K562 (cell line): ENCODE data around the gene SPHK2. TPM values are rescaled to one million over a fixed set of nuclear protein-coding genes. Genes with fewer than 3 reads are reported as not detected.

Source experiments
- BHLHE40 ChIP-seq: IDR thresholded peaks from 2 replicates; pipeline ENCODE4 v1.6.1; 2011; ENCODE audit warnings: low read length, improper control_type of control experiment
- BMI1 ChIP-seq: fragments of 150-350 bp; IDR thresholded peaks from 2 replicates; pipeline ENCODE4 v1.6.1; 2014; ENCODE audit warnings: low read length
- ESRRA ChIP-seq: fragments of 450-650 bp; IDR thresholded peaks from 2 replicates; pipeline ENCODE4 v1.6.1; 2014; ENCODE audit warnings: low read depth, mild to moderate bottlenecking, moderate library complexity, borderline replicate concordance
- GABPA ChIP-seq: fragments of 200-800 bp; sonication (Bioruptor generic); conservative IDR thresholded peaks from 2 replicates; pipeline ENCODE4 v1.6.1; 2016; ENCODE audit warnings: low read depth, missing genetic modification characterization, missing compliant biosample characterization
- MAFK ChIP-seq: IDR thresholded peaks from 2 replicates; pipeline ENCODE4 v1.6.1; 2011; ENCODE audit warnings: low read length, improper control_type of control experiment
- NCOA1 ChIP-seq: fragments of 450-650 bp; IDR thresholded peaks from 2 replicates; pipeline ENCODE4 v1.6.1; 2016; ENCODE audit warnings: low read depth
- SMAD3 ChIP-seq: fragments of 450-650 bp; formaldehyde crosslinking; conservative IDR thresholded peaks from 2 replicates; pipeline ENCODE4 v1.4.0; 2020; ENCODE audit warnings: mild to moderate bottlenecking
- TBL1XR1 ChIP-seq, 2 experiments: IDR thresholded peaks; 2 replicates each; pipeline ENCODE4 v1.6.1; 2012; ENCODE audit warnings: improper control_type of control experiment in 2 of 2, low read length in 2 of 2, mild to moderate bottlenecking in 1 of 2
- TFAM ChIP-seq: fragments of 250-450 bp; sonication (Bioruptor Pico); conservative IDR thresholded peaks from 2 replicates; pipeline ENCODE4 v1.5.0; 2021; ENCODE audit warnings: mild to moderate bottlenecking, moderate library complexity
- TRIM28 ChIP-seq: fragments of 450-650 bp; IDR thresholded peaks from 2 replicates; pipeline ENCODE4 v1.6.1; 2017
- XRCC5 ChIP-seq: fragments of 200-400 bp; formaldehyde crosslinking; IDR thresholded peaks from 2 replicates; pipeline ENCODE4 v1.6.1; 2017; ENCODE audit warnings: low read depth, mild to moderate bottlenecking, low read length
- ZBED1 ChIP-seq: IDR thresholded peaks from 2 replicates; pipeline ENCODE4 v1.6.1; 2014
- ZBTB11 ChIP-seq, 3 experiments: fragments of 200-800 bp in 1 of 3; fragments of 250-450 bp in 1 of 3; fragments of 450-650 bp in 1 of 3; sonication (Bioruptor Pico) in 1 of 3; sonication (Bioruptor generic) in 1 of 3; formaldehyde crosslinking in 1 of 3; IDR thresholded peaks; 2 replicates each; pipeline versions ENCODE4 v1.6.1 to v1.8.0; 2016 to 2022; ENCODE audit warnings: mild to moderate bottlenecking in 2 of 3, missing genetic modification characterization in 2 of 3, missing compliant biosample characterization in 1 of 3, moderate library complexity in 1 of 3
- ZBTB12 ChIP-seq: fragments of 250-450 bp; sonication (Bioruptor Pico); IDR thresholded peaks from 2 replicates; pipeline ENCODE4 v1.4.0; 2020
- ZNF12 ChIP-seq: sonication (generic); formaldehyde crosslinking; IDR thresholded peaks from 2 replicates; pipeline ENCODE4 v1.4.0; 2020; ENCODE audit warnings: mild to moderate bottlenecking, missing genetic modification reagents
- ZNF668 ChIP-seq: fragments of 250-450 bp; sonication (Bioruptor Pico); IDR thresholded peaks from 2 replicates; pipeline ENCODE4 v1.8.0; 2022; ENCODE audit warnings: mild to moderate bottlenecking, inconsistent platforms
- polyA plus RNA-seq, 8 experiments: library from polyadenylated mRNA; depleted of rRNA in 4 of 8; stranded (reverse) in 5 of 8; unstranded in 3 of 8; fragments of >200 nt; fragmentation: Nextera tagmentation in 2 of 8; fragmentation: Illumina TruSeq in 1 of 8; extraction: Ambion mirVana in 2 of 8; extraction: Trizol in 1 of 8; gene quantifications; 2 replicates each; pipeline versions ENCODE4 v1.2.1 to v1.2.3, GENCODE V29; 2011 to 2014; ENCODE audit warnings: inconsistent platforms in 1 of 8, missing spikeins in 1 of 8
- total RNA-seq, 7 experiments: library from RNA; depleted of rRNA in 6 of 7; stranded (reverse); fragments of >200 nt in 6 of 7; fragmentation: Illumina TruSeq in 2 of 7; extraction: Trizol in 2 of 7; gene quantifications; 2 replicates each; pipeline versions ENCODE4 v1.2.1 to v1.2.3, GENCODE V29; 2011 to 2021; ENCODE audit warnings: low replicate concordance in 1 of 7
- TF ChIP-seq, protein P1 (sequence below): fragments of 450-650 bp; IDR thresholded peaks from 2 replicates; pipeline ENCODE4 v1.6.1; 2016
- TF ChIP-seq, protein P2 (sequence below): sonication (generic); formaldehyde crosslinking; IDR thresholded peaks from 2 replicates; pipeline ENCODE4 v1.8.0; 2022; ENCODE audit warnings: missing genetic modification reagents, mild to moderate bottlenecking, borderline replicate concordance
- TF ChIP-seq, protein P3 (sequence below): fragments of 250-450 bp; sonication (Bioruptor Pico); IDR thresholded peaks from 2 replicates; pipeline ENCODE4 v1.5.0; 2020; ENCODE audit warnings: mild to moderate bottlenecking, borderline replicate concordance
- TF ChIP-seq, protein P4 (sequence below): fragments of 450-650 bp; formaldehyde crosslinking; IDR thresholded peaks from 2 replicates; pipeline ENCODE4 v1.4.0; 2022; ENCODE audit warnings: mild to moderate bottlenecking, moderate library complexity

Gene SPHK2
- total and polyA plus RNA-seq, 9 of the 15 experiments (the other 6 are each of a cell fraction or from before 2014, with no cell fraction given), result 0.10 to 15.2 (median 2.9) TPM

- peak; percentile 23; the same call in 1 of the 2 replicates for TF ChIP-seq ESRRA
- no peak for TF ChIP-seq XRCC5
- no peak for TF ChIP-seq GABPA (tag)
- TF ChIP-seq, protein P1, sequence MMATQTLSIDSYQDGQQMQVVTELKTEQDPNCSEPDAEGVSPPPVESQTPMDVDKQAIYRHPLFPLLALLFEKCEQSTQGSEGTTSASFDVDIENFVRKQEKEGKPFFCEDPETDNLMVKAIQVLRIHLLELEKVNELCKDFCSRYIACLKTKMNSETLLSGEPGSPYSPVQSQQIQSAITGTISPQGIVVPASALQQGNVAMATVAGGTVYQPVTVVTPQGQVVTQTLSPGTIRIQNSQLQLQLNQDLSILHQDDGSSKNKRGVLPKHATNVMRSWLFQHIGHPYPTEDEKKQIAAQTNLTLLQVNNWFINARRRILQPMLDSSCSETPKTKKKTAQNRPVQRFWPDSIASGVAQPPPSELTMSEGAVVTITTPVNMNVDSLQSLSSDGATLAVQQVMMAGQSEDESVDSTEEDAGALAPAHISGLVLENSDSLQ, result peak; percentile 31; the same call in 1 of the 2 replicates
- no peak for TF ChIP-seq ZNF12 (CRISPR knock-in tag)
- peak; percentile 58 for TF ChIP-seq ZBTB12 (CRISPR knock-in tag)
- TF ChIP-seq ZBTB11 (CRISPR knock-in tag; IDR thresholded peaks at IDR 0.05), result no peak
- no peak for TF ChIP-seq NCOA1
- TF ChIP-seq ZNF668 (CRISPR knock-in tag), result no peak
- TF ChIP-seq ZBED1, result 0 out of 2 replicates have a peak, but pooled peaks have one; percentile 26
- 0 out of 2 replicates have a peak, but pooled peaks have one; percentile 35 for TF ChIP-seq BHLHE40
- TF ChIP-seq TRIM28, result no peak
- no peak for TF ChIP-seq SMAD3 (CRISPR knock-in tag)
- no peak for TF ChIP-seq TFAM
- TF ChIP-seq, protein P2, sequence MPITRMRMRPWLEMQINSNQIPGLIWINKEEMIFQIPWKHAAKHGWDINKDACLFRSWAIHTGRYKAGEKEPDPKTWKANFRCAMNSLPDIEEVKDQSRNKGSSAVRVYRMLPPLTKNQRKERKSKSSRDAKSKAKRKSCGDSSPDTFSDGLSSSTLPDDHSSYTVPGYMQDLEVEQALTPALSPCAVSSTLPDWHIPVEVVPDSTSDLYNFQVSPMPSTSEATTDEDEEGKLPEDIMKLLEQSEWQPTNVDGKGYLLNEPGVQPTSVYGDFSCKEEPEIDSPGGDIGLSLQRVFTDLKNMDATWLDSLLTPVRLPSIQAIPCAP (CRISPR knock-in tag), result no peak
- TF ChIP-seq BMI1, result no peak
- TF ChIP-seq TBL1XR1 (IDR thresholded peaks at IDR 0.05; ENCODE audit: low read length in 2 of 2), result peak in 1 of 2 experiments; percentile 41; a peak in 1 of 4 replicates
- TF ChIP-seq, protein P3, sequence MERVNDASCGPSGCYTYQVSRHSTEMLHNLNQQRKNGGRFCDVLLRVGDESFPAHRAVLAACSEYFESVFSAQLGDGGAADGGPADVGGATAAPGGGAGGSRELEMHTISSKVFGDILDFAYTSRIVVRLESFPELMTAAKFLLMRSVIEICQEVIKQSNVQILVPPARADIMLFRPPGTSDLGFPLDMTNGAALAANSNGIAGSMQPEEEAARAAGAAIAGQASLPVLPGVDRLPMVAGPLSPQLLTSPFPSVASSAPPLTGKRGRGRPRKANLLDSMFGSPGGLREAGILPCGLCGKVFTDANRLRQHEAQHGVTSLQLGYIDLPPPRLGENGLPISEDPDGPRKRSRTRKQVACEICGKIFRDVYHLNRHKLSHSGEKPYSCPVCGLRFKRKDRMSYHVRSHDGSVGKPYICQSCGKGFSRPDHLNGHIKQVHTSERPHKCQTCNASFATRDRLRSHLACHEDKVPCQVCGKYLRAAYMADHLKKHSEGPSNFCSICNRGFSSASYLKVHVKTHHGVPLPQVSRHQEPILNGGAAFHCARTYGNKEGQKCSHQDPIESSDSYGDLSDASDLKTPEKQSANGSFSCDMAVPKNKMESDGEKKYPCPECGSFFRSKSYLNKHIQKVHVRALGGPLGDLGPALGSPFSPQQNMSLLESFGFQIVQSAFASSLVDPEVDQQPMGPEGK, result no peak
- TF ChIP-seq, protein P4, sequence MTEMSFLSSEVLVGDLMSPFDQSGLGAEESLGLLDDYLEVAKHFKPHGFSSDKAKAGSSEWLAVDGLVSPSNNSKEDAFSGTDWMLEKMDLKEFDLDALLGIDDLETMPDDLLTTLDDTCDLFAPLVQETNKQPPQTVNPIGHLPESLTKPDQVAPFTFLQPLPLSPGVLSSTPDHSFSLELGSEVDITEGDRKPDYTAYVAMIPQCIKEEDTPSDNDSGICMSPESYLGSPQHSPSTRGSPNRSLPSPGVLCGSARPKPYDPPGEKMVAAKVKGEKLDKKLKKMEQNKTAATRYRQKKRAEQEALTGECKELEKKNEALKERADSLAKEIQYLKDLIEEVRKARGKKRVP (CRISPR knock-in tag), result no peak
- TF ChIP-seq MAFK, result no peak
These were observed 4.8 kb downstream of the SPHK2 start (continued) for GRCh38 chr19:48624067-48624594.
